Pulmonary artery endothelial cell (primary cell): Measurements from ENCODE around the gene ASIC3. TPM values are rescaled to one million over a fixed set of nuclear protein-coding genes. Genes with fewer than 3 reads are reported as not detected.
"Not testable (repeated sequence)": the region's sequence is repeated elsewhere in the genome, so short reads cannot be mapped to it uniquely, and the experiment has no call there.

Experiments
- DNase-seq: peaks from one replicate; pipeline ENCODE4 v3.0.0-alpha.2; 2011; ENCODE audit warnings: low read depth, low spot score
- total RNA-seq: library from RNA; depleted of rRNA; stranded (reverse); fragments of >200 nt; gene quantifications from 2 replicates; pipeline ENCODE4 v1.2.3, GENCODE V29; 2014

The ASIC3 gene
- total RNA-seq, 1 donor from 2014 or later = 0.07 TPM

DNA sequence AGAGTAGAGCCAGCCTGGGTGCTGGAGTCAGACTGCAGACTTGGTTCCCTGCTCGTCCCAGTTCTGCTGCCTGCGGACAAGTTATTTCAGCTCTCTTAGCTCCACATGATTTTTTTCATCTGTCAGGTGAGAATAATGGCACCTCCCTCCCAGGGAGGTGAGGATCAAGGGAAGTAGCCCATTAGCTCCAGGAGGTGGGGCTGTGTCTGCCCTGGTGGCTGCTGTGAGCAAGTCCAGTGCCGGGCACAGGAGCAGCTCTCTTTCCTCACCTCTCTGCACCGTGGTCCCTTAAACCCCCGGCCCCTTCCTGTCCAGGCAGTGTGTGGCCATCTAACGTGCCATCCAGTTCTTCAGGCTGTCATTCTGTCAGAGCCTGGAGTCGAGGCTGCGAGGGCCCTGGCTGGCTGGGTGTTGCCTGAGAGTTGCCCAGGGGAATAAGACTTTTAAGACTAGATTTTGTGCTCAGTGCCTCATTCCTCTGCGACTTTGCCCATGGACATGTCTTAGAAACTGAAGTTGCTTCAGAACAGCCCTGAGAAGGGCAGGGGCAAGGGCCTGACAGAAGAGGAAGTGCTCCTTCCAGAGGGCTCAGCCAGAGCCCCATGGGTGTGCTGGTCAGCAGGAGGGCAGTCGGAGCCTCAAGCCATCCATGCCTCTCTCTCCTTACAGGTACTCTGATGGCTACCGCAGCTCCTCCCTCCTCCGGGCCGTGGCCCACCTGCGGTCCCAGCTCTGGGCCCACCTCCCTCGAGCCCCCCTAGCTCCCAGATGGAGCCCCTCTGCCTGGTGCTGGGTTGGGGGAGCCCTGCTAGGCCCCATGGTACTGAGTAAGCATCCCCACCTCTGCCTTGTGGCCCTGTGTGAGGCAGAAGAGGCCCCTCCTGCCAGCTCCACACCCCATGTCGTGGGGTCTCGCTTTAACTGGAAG, 15.1 kb upstream of the ASIC3 start:
- DNase-seq = no peak

DNA sequence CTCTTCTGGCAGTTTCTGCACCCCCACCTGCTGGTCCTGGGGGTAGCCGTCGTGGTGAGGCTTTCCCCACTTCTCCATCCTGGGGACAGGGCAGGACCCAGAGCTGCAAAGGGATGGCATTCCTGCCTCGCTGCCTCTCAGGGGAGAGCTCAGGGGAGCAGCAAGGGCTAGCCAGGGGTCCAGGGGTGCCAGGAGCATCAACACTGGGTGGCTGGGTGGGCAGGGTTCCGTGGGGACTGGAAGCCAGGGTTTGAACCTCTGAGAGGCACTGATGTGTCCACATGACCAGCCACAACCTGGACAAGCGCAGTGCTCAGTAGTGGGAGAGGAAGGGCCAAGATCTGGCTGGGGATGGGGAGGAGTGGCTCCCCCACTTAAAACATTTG, 14.5 kb upstream of the ASIC3 start:
- DNase-seq = no peak

DNA sequence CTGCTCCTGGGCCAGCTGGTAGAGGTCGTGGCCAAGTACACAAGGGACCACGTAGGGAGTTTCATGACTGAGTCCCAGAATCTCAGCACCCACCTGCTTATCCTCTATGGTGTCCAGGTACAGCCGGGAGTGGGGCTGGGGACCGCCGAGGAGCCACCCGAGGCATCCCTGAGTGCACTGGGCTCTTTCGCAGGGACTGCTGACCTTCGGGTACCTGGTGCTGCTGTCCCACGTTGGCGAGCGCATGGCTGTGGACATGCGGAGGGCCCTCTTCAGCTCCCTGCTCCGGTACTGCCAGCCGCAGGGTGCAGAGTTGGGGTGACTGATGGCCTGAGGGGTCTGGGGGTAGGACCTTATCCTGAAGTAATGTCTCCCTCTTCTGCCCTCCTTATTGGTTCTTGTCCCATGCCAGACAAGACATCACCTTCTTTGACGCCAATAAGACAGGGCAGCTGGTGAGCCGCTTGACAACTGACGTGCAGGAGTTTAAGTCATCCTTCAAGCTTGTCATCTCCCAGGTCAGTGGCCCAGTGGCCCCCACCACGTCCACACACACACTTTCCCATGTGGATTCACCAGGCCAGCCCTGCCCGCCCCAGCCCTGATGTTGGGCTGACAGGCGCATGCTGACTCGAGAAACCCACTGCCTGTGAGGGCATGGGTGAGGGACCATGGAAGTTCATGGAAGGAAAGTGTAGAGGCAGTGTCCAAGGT, 13.9 kb upstream of the ASIC3 start:
- no peak for DNase-seq

DNA sequence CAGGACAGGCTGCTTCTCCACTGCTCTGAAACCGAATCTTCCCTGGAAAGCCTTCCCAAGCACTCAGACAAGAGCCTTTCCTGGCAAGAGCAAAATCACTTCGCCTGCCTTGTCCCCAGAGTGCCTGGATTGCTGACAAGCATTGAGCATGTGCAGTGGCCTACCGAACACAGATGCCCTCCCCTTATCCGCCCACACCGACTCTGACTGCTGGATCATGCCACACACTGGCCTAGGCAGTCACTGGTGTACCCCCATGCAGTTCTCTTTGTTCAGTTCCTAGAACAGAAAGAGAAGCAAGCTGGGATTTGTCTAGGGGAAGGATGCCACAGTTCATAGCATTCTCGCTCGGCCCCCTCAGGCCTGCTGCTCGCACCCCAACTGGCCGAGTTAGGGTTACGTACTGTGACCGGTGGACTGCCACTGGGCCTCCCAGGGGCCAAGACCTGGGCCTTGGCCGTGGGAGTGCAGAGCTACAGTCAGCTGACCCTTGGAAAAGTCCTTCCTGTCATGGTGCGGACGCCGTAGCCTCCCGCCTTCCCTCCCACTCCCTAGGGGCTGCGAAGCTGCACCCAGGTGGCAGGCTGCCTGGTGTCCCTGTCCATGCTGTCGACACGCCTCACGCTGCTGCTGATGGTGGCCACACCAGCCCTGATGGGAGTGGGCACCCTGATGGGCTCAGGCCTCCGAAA, 13.2 kb upstream of the ASIC3 start:
- DNase-seq = no peak

DNA sequence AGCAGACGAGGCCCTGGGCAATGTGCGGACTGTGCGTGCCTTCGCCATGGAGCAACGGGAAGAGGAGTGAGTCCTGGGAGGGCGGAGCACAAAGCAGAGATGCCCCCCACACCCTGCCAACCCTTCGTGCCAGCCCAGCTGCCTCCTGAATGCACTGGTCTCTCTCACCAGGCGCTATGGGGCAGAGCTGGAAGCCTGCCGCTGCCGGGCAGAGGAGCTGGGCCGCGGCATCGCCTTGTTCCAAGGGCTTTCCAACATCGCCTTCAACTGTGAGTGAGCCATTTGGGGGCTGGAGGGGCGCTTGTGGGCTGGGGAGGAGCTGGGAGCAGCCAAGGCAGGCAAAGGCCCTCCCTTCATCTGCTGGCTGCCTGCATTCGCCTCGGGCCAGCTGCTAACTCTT, 12.4 kb upstream of the ASIC3 start:
- DNase-seq = no peak

DNA sequence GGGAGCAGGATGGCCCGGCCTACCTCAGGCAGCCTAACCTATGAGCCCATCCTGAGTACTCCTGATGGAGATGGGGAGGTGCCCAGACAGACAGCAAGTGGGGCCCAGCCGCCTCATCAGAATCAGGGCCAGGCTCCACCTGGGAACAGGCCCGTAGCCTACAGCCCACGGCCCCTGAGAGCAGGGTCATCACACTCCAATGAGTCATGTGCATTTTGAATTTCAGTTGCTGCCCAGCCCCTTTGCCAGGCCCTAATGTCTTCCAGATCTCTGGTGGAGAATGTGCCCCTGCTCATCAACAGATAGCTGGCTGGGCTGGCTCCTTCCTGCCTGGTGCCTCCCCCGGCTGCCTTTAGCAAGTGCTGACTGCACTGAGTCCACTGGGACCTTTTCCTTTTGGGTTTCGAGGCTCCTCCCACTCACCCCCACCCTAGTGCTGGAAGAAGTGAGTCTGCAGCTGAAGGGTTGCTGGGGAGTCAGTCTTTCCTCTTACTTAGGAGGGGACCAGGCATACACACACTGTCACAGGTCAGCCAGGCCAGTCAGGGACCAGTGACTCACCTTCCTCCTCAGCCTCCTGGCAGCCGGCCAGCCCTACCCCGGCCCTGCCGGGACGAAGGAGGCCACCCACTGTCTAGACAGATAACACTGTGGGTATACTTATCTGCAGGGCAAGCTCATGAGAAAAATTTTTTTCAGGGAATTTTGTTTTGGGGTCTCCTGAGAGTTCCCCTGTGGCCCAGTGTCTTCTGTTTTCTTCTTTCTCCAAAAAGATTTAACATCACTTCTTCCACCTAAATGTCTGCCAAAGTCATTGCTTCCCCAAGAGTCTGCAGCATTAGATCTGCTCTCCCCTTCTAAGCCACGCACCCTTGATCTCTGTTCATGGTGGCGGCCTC, 9.1 kb upstream of the ASIC3 start:
- DNase-seq = peak; percentile 88

DNA sequence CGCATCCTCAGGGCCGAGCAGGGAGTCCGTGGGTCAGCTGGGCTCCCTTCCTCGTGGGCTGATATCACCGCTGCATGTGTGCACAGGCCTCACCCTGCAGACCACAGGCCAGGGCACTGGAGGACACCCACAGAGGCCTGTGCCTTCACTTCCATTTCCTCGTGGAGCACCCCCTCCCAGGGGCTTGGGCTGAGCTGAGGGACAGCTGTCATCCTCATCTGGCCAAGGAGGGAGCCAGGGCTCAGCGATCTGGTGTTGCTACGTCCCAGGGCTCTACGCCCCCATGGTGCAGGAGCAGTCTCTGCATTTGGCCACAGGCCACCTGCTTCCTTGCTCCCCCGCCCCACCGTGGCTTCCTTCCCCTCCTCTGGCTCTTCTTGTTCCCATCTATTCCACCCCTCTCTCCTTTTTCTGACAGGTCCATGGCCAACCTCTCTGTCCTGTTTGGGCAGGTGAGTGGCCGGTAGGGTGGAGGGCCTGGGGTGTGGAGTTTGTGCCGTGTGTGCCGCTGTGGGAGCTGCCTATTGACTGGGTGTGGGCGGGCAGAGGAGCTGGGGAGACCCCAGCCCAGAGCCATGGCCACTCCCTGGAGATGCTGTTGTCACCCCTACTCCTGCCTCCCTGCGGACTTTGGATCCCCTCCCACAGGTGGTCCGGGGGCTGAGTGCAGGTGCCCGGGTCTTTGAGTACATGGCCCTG, 8.3 kb upstream of the ASIC3 start:
- DNase-seq = no peak

DNA sequence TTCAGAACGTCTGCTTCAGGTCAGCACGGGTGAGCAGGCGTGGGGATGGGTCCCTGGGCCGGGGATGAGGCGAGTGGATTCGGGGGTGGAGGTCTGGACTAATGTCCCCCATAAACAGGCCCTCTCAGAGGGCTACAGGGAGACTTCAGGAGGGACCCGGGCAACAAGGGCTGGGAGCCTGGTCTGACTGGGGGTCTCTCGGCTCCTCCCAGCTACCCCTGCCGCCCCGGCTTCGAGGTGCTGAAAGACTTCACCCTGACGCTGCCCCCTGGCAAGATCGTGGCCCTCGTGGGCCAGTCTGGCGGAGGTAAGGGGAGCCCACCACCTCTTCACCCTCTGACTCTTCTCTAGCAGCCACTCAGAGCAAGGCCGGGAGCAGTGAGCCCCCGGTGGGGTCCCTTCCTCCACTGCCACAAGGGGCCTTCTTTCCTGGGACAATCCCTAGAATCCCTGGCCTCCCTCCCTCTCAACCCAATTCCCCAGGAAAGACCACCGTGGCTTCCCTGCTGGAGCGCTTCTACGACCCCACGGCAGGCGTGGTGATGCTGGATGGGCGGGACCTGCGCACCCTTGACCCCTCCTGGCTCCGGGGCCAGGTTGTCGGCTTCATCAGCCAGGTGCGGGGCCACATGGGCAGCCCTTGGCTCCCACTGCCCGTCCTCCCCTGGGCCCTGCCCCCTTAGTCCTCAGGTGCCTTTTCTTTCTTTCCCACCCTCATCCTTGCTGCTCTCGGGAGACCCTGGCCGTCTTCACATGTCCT, 7.5 kb upstream of the ASIC3 start:
- DNase-seq = no peak

DNA sequence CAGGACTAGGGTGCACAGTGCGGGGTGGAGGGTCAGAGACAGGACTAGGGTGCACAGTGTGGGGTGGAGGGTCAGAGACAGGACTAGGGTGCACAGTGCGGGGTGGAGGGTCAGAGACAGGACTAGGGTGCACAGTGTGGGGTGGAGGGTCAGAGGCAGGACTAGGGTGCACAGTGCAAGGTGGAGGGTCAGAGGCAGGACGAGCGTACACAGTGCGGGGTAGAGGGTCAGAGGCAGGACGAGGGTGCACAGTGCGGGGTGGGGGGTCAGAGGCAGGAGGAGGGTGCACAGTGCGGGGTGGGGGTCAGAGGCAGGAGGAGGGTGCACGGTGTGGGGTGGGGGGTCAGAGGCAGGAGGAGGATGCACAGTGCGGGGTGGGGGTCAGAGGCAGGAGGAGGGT, 4.9 kb upstream of the ASIC3 start:
- not testable (repeated sequence) for DNase-seq

DNA sequence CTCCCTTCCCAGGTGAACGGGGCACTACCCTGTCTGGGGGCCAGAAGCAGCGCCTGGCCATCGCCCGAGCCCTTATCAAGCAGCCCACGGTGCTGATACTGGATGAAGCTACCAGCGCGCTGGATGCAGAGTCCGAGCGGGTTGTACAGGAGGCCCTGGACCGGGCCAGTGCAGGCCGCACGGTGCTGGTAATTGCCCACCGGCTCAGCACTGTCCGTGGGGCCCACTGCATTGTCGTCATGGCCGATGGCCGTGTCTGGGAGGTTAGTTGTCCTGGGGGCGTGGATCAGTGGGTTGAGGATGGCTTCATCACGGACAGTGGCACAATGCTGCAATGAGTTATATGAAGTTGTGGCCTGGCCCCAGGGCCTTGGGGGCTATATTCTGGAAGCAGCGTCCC, 4.4 kb upstream of the ASIC3 start:
- no peak for DNase-seq

DNA sequence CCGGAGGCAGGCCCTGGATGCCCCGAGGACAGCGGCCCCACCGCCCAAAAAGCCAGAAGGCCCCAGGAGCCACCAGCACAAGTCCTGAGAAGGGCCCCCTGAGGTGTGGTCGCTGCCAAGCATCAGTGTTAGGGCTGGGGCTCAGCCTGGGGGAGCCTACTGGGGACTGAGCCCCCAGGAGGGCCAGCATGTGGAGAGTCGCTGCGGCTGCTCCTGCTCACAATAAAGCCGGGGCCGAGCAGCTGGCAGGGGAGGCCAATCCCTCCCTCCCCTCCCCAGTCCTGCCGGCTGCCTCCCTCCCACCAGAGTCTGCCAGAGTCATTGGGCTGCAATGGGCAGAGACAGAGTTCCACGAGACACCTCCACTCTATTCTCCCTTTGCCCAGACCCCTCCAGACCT, 3.1 kb upstream of the ASIC3 start:
- DNase-seq = no peak

DNA sequence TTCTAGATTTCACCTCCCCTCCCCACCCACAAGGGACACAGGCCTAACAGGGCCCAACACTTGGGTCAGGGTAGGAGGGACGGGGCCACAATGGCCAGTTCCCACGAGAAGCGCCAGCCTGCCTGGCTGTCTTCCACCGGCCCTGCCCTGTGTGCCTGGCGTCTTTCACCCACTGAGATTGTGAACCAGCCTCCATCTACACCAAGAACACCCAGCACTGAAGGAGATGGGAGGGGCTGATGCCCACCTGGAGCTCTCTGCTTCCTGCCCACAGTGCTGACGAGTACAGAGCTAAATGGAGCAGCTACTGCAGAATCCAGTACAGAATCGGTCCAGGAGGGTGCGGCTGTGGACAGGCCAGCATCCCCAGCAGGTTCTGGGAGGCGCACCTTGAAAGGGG, 2.4 kb upstream of the ASIC3 start:
- no peak for DNase-seq

DNA sequence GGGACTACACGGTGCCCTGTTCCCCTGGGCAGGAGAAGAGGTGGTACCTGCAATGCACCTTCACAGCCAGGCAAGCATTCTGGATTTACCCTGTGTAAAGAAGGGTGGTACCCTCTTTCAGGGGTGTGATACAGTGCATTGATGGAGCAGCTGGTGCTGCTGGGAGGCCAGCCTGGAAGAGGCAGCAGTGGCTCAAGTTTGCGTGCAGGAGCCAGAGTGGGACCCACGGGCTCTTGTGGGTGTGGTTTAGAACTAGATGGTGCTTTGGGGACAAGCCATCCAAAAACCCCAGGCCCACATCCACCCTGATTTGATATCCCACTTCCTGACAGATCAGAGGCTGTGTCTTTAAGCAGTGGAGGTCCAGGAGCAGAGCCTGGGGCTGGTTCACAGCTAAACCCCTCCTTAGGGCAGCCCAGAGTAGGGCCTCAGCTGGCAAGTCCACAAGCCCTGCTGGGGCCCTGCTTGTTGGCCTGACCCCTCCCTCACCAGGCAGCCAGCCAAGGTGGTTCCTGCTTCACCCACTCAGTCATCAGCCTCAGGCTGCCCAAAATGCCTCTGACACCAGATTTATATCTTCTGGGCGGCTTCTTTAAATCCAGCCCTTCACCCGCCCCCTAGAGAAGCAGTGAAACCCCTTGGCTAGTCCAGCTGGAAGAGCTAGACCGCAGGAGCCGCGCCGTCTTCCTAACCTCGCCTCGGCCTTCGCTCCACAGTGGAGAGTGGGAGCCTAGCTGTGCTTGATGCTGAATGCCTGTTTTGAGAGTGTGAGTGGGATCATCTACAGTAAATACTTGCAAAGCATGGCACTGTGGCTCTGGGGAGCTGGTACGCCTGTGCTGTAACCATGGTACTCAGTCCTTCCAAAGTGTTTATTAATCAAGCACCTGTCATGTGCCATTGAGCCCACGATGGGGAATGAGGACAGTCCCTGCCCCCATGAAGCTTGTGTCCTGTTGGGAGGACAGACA, 1.4 kb upstream of the ASIC3 start:
- no peak for DNase-seq

DNA sequence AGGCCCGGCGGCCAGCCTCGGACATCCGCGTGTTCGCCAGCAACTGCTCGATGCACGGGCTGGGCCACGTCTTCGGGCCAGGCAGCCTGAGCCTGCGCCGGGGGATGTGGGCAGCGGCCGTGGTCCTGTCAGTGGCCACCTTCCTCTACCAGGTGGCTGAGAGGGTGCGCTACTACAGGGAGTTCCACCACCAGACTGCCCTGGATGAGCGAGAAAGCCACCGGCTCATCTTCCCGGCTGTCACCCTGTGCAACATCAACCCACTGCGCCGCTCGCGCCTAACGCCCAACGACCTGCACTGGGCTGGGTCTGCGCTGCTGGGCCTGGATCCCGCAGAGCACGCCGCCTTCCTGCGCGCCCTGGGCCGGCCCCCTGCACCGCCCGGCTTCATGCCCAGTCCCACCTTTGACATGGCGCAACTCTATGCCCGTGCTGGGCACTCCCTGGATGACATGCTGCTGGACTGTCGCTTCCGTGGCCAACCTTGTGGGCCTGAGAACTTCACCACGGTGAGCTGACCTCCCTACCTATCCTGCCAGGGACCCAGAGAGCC, 656 bp downstream of the ASIC3 start:
- DNase-seq = no peak

DNA sequence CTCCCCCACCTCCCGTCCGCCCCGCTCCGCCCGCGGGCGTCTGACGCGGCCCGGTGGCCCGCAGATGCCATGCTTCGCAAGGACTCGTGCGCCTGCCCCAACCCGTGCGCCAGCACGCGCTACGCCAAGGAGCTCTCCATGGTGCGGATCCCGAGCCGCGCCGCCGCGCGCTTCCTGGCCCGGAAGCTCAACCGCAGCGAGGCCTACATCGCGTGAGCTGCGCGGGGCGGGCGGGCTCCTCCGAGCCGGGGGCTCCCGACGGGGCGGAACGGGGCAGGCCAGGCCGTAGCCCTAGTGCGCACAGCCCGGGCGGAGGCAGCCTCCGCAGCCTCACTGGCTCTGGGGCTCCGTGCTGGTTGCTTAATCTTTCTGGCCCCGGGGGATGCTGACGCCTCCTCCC, 2.8 kb downstream of the ASIC3 start:
- DNase-seq = peak; percentile 30

DNA sequence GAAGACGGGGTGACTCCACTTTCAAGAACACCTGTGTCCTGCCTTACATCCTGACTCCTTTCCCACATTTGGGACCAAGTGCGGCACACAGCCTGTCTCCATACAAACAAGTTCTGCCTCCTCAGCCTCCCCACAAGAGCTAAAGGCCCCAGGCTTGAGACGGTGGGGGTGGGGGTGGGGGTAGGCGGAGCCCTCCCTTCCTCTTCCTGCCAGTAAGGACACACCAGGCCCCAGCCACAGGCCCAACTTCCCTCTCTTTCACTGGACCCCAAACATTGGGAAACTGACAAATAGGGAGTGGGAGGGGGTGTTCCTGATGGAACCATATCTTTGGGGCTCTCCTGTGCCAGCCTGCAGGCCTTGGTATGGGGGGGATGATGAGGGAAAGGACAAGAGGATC, 4.8 kb downstream of the ASIC3 start:
- no peak for DNase-seq

DNA sequence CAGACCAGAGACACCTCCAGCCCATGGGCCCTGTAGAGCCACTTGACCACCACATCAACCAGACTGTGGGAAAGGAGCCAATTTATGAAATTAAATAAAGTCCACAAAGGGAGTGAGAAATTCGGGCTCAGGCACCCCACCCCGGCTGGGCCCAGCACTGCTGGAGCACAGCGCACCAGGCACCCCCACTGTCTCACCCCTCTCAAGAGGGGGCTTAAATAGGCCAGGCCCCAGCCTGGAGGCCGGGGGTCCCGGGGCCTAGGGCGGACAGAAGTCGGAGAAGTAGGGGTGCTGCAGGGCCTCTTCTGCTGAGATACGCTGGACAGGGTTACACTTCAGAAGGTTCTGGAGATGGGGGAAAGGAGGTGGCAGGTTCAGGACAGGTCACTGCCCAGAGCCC, 5.4 kb downstream of the ASIC3 start:
- no peak for DNase-seq

DNA sequence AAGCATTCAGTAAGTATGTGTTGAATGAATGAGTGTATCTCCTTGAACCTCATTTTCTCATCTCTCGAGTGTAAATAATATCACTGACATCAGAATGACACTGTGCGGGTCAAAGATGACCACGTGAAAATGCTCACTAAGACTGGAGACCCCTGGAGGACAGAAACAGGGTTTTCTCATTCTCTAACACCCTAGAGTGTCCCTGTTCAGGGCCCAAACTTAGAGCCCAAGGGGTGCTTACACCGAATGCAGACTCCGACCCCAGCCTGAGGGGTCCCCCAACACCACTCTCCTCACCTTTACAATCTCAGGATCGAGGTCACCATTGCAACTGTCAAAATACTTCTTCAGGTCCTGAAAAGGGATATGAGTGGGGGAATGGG, 7.9 kb downstream of the ASIC3 start:
- no peak for DNase-seq
